Astrocyte (in vitro differentiated cells and primary cell): ENCODE results near the gene RPS6KA2. TPM values are rescaled to one million over a fixed set of nuclear protein-coding genes. Genes with fewer than 3 reads are reported as not detected.

Experiments used
- DNase-seq: peaks from one replicate; pipeline ENCODE4 v3.0.0-alpha.2; 2010; ENCODE audit warnings: low read depth
- FAIRE-seq: peaks from 2 replicates; lab custom pipeline; 2011; peaks lifted over from hg19 to GRCh38; lab: Jason Lieb, UNC
- H2AFZ ChIP-seq: 2 replicates; pipeline ENCODE4 v1.6.0; 2012; ENCODE audit warnings: low read depth, low read length, inconsistent platforms
- H3K27ac ChIP-seq: 2 replicates; pipeline ENCODE4 v1.5.1; 2011; ENCODE audit warnings: low read depth, low read length, inconsistent platforms
- H3K27me3 ChIP-seq: 2 replicates; pipeline ENCODE4 v1.6.0; 2011; ENCODE audit warnings: low read length, inconsistent platforms; ENCODE audit not compliant: insufficient read depth
- H3K36me3 ChIP-seq: 2 replicates; pipeline ENCODE4 v1.5.1; 2011; ENCODE audit warnings: low read length, inconsistent platforms; ENCODE audit not compliant: insufficient read depth
- H3K4me1 ChIP-seq: 2 replicates; pipeline ENCODE4 v1.5.1; 2011; ENCODE audit warnings: low read length, inconsistent platforms; ENCODE audit not compliant: insufficient read depth
- H3K4me2 ChIP-seq: 2 replicates; pipeline ENCODE4 v1.6.0; 2012; ENCODE audit warnings: low read length, inconsistent platforms
- H3K4me3 ChIP-seq: 2 replicates; pipeline ENCODE4 v1.5.1; 2011; ENCODE audit warnings: low read depth, mild to moderate bottlenecking, low read length, inconsistent platforms; ENCODE audit not compliant: insufficient read depth
- H3K79me2 ChIP-seq: 2 replicates; pipeline ENCODE4 v1.6.0; 2012; ENCODE audit warnings: mild to moderate bottlenecking, low read length, inconsistent platforms; ENCODE audit not compliant: insufficient read depth
- H3K9ac ChIP-seq: 2 replicates; pipeline ENCODE4 v1.6.0; 2012; ENCODE audit warnings: mild to moderate bottlenecking, low read length, inconsistent platforms
- H3K9me3 ChIP-seq: 2 replicates; pipeline ENCODE4 v1.5.1; 2012; ENCODE audit warnings: low read depth, mild to moderate bottlenecking, low read length, inconsistent platforms; ENCODE audit not compliant: insufficient read depth
- H4K20me1 ChIP-seq: 2 replicates; pipeline ENCODE4 v1.6.0; 2012; ENCODE audit warnings: low read length, inconsistent platforms; ENCODE audit not compliant: insufficient read depth
- H3K27ac Mint-ChIP-seq: one replicate; pipeline ENCODE4 v1.8.0; 2021; ENCODE audit warnings: mild to moderate bottlenecking, mixed read lengths; ENCODE audit not compliant: unreplicated experiment
- H3K27me3 Mint-ChIP-seq: one replicate; pipeline ENCODE4 v1.8.0; 2021; ENCODE audit warnings: low read depth, mixed read lengths; ENCODE audit not compliant: unreplicated experiment
- H3K36me3 Mint-ChIP-seq: one replicate; pipeline ENCODE4 v1.8.0; 2021; ENCODE audit warnings: low read depth, mixed read lengths; ENCODE audit not compliant: unreplicated experiment
- H3K4me1 Mint-ChIP-seq: one replicate; pipeline ENCODE4 v1.8.0; 2021; ENCODE audit warnings: low read depth, mixed read lengths; ENCODE audit not compliant: unreplicated experiment
- H3K4me3 Mint-ChIP-seq: one replicate; pipeline ENCODE4 v1.8.0; 2021; ENCODE audit warnings: mild to moderate bottlenecking, moderate library complexity, mixed read lengths; ENCODE audit not compliant: unreplicated experiment
- H3K9me3 Mint-ChIP-seq: one replicate; pipeline ENCODE4 v1.8.0; 2021; ENCODE audit warnings: mild to moderate bottlenecking, mixed read lengths; ENCODE audit not compliant: unreplicated experiment
- EZH2 ChIP-seq: IDR thresholded peaks from 2 replicates; pipeline ENCODE4 v1.6.1; 2012; ENCODE audit warnings: mild to moderate bottlenecking, low read length, inconsistent platforms; ENCODE audit not compliant: insufficient read depth
- total RNA-seq: library from RNA; stranded (reverse); gene quantifications from 2 replicates; pipeline ENCODE4 v1.2.1, GENCODE V29; 2021
- TF ChIP-seq, protein P1 (sequence below): IDR thresholded peaks from 2 replicates; pipeline ENCODE4 v1.5.1; 2011; ENCODE audit warnings: low read depth, mild to moderate bottlenecking, inconsistent platforms, low read length, moderate library complexity; ENCODE audit not compliant: insufficient read depth

RPS6KA2 gene
- total RNA-seq, 1 donor from 2014 or later, result 33.5 TPM

DNA sequence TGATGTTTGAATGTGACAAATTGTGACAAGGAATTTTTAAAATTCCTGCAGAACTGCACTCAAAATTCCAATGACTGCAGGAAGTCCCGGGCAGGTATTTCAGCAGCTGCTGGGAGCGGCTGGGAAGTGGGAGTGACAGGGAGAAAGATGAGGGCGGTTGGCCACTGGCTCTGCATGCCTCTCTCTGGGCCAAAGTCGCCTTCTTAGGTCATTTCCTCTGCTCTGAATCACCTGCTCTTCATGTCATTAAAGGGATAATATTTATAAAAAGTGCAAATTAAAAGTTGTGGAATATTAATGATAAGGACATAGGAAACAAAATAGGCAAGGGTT lies 84.5 kb downstream of the RPS6KA2 start:
- Histone ChIP-seq H4K20me1 (no peaks in the 10 kb centered on the region), H3K79me2 (peaks cover 4% of the 10 kb centered on the region), H3K4me3 (no peak overlapping the region), H3K27me3 (no peaks in the 10 kb centered on the region), H3K9me3 (no peaks in the 10 kb centered on the region), H3K4me1 (peaks cover 4% of the 10 kb centered on the region), H3K27ac (no peak overlapping the region), H3K9ac (no peak overlapping the region), H2AFZ (no peak overlapping the region), H3K36me3 (peaks cover 4% of the 10 kb centered on the region), H3K4me2 (peak overlapping the region; percentile 2)
- Mint-ChIP-seq H3K27me3 (no peaks in the 10 kb centered on the region), H3K4me1 (peaks cover 26% of the 10 kb centered on the region), H3K27ac (peak overlapping the region; percentile 30), H3K9me3 (no peaks in the 10 kb centered on the region), H3K4me3 (no peak overlapping the region), H3K36me3 (peaks cover 14% of the 10 kb centered on the region)
- FAIRE-seq, result no peak
- DNase-seq, result peak; percentile 53
- TF ChIP-seq EZH2, result no peak
- TF ChIP-seq, protein P1, sequence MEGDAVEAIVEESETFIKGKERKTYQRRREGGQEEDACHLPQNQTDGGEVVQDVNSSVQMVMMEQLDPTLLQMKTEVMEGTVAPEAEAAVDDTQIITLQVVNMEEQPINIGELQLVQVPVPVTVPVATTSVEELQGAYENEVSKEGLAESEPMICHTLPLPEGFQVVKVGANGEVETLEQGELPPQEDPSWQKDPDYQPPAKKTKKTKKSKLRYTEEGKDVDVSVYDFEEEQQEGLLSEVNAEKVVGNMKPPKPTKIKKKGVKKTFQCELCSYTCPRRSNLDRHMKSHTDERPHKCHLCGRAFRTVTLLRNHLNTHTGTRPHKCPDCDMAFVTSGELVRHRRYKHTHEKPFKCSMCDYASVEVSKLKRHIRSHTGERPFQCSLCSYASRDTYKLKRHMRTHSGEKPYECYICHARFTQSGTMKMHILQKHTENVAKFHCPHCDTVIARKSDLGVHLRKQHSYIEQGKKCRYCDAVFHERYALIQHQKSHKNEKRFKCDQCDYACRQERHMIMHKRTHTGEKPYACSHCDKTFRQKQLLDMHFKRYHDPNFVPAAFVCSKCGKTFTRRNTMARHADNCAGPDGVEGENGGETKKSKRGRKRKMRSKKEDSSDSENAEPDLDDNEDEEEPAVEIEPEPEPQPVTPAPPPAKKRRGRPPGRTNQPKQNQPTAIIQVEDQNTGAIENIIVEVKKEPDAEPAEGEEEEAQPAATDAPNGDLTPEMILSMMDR, result no peak

DNA sequence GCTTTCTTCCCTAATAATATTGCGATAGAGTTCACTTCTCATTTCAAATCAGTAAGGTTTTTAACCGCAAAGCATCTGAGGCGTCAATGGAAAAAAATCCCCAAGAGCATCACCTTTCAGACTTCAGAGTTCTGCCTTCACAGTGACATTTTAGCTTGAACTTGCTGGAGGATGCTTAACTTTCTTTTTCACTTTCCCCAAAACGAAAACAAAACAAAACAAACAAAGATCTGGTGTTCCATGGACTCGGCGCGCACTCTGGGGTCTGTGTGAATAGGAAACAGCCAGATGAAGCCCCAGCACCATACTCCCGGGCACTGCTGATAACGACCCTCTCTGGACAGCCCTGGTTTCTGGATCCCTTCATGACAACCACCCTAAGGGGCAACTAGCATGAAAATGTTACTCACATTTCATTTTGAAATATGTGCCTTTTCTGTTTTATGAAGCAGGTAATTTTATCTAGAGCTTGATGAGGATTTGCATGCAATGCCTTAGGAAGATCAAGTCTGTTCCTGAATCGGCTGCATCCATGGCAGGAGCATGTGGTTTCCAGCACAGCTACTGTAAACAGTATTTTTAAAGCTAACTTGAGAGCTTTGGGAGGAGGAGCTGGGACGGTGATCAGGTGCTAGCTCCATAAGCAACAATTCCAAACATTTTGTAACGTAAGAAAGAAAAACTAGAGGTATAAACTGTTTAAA lies 85.0 kb downstream of the RPS6KA2 start:
- DNase-seq (no peak), FAIRE-seq (no peak)
- Mint-ChIP-seq H3K4me3 (no peak overlapping the region), H3K36me3 (peaks cover 14% of the 10 kb centered on the region), H3K27ac (peak overlapping the region; percentile 30), H3K9me3 (no peaks in the 10 kb centered on the region), H3K27me3 (no peaks in the 10 kb centered on the region), H3K4me1 (peaks cover 26% of the 10 kb centered on the region)
- Histone ChIP-seq H3K4me2 (peak overlapping the region; percentile 2), H3K4me1 (peaks cover 4% of the 10 kb centered on the region), H2AFZ (no peak overlapping the region), H4K20me1 (no peaks in the 10 kb centered on the region), H3K36me3 (peaks cover 4% of the 10 kb centered on the region), H3K27me3 (no peaks in the 10 kb centered on the region), H3K4me3 (no peak overlapping the region), H3K9me3 (no peaks in the 10 kb centered on the region), H3K27ac (no peak overlapping the region), H3K79me2 (no peaks in the 10 kb centered on the region), H3K9ac (no peak overlapping the region)
- no peak for TF ChIP-seq EZH2

DNA sequence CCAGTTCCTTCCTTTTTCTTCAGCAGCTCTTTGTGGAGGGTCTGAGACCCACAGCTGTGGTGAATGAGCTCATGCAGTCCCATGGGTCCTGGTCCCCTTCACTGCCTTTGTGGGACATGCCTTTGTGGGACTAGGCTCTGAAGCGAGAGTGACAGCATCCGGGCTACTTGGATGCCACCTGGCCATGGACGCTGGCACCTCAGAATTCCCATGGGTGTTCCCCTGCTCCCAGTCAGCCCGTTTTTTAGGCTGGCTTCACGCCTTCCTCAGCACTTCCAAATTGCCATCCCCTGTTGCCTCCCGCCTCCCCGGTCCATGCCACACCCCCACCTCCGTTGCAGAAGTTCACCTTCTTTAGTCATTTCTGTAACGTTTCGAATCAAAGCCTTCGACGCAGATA lies 85.7 kb downstream of the RPS6KA2 start:
- Mint-ChIP-seq H3K27ac (no peak overlapping the region), H3K4me1 (peaks cover 26% of the 10 kb centered on the region), H3K27me3 (no peaks in the 10 kb centered on the region), H3K9me3 (no peaks in the 10 kb centered on the region), H3K4me3 (no peak overlapping the region), H3K36me3 (peaks cover 14% of the 10 kb centered on the region)
- H3K36me3 ChIP-seq, result peaks cover 4% of the 10 kb centered on the region
- peaks cover 4% of the 10 kb centered on the region for H3K4me1 ChIP-seq
- H4K20me1 ChIP-seq, result no peaks in the 10 kb centered on the region
- no peak for FAIRE-seq
- H3K4me3 ChIP-seq, result no peak overlapping the region
- no peak overlapping the region for H3K27ac ChIP-seq
- no peak for TF ChIP-seq EZH2
- TF ChIP-seq, protein P1, result no peak
- no peak overlapping the region for H3K9ac ChIP-seq
- H3K9me3 ChIP-seq, result no peaks in the 10 kb centered on the region
- H3K4me2 ChIP-seq, result peak overlapping the region; percentile 40
- no peak overlapping the region for H2AFZ ChIP-seq
- no peaks in the 10 kb centered on the region for H3K79me2 ChIP-seq
- no peaks in the 10 kb centered on the region for H3K27me3 ChIP-seq
- no peak for DNase-seq
